Measurements from ENCODE around the gene LUC7L3.

The LUC7L3 gene

GRCh38 chr17:50721194-50722010 is 2.0 kb downstream of the LUC7L3 start (continued):
- TF ChIP-seq ZNF510 (tag by site-specific recombination; IDR thresholded peaks at IDR 0.05; ENCODE audit: insufficient replicate concordance) = no peak
- no peak for TF ChIP-seq ZNF529 (tag by site-specific recombination; IDR thresholded peaks at IDR 0.05; ENCODE audit: insufficient replicate concordance)
- TF ChIP-seq BCL11B (tag by site-specific recombination; IDR thresholded peaks at IDR 0.05; ENCODE audit: low read depth) = no peak
- TF ChIP-seq ZNF621 (tag by site-specific recombination; IDR thresholded peaks at IDR 0.05) = no peak
- TF ChIP-seq ZNF585B (tag by site-specific recombination; IDR thresholded peaks at IDR 0.05) = no peak
- no peak for TF ChIP-seq ZNF391 (tag by site-specific recombination; IDR thresholded peaks at IDR 0.05; ENCODE audit: borderline replicate concordance, low read depth)
- TF ChIP-seq GLI4 (tag by site-specific recombination; IDR thresholded peaks at IDR 0.05) = no peak
- TF ChIP-seq ZNF341 (tag by site-specific recombination; IDR thresholded peaks at IDR 0.05; ENCODE audit: low read depth) = peak; percentile 81
- TF ChIP-seq AEBP2 (tag by site-specific recombination; IDR thresholded peaks at IDR 0.05; ENCODE audit: borderline replicate concordance) = no peak
- no peak for TF ChIP-seq ZNF426 (tag by site-specific recombination; IDR thresholded peaks at IDR 0.05)
- TF ChIP-seq ZNF112 (tag by site-specific recombination; IDR thresholded peaks at IDR 0.05) = no peak
- no peak for TF ChIP-seq ZNF335 (tag by site-specific recombination; conservative IDR thresholded peaks at IDR 0.05)
- no peak for TF ChIP-seq ZNF785 (tag by site-specific recombination; IDR thresholded peaks at IDR 0.05)
- peak; percentile 44 for TF ChIP-seq OSR2 (tag by site-specific recombination; IDR thresholded peaks at IDR 0.05)
- peak; percentile 39; the same call in 1 of the 2 replicates for TF ChIP-seq ZNF629 (tag by site-specific recombination; IDR thresholded peaks at IDR 0.05)
- TF ChIP-seq ZNF776 (tag by site-specific recombination; IDR thresholded peaks at IDR 0.05; ENCODE audit: borderline replicate concordance) = no peak
- TF ChIP-seq ZNF701 (tag by site-specific recombination; IDR thresholded peaks at IDR 0.05) = no peak
- no peak for TF ChIP-seq HIC1 (tag by site-specific recombination; IDR thresholded peaks at IDR 0.05)
- no peak for TF ChIP-seq ZNF768 (tag by site-specific recombination; IDR thresholded peaks at IDR 0.05)
- no peak for TF ChIP-seq ZFP3 (tag by site-specific recombination; IDR thresholded peaks at IDR 0.05; ENCODE audit: low read depth)
- TF ChIP-seq ZFP69B (tag by site-specific recombination; IDR thresholded peaks at IDR 0.05) = no peak
- TF ChIP-seq ZNF488 (tag by site-specific recombination; IDR thresholded peaks at IDR 0.05) = no peak
- no peak; the same call in 1 of the 2 replicates for TF ChIP-seq INSM2 (tag by site-specific recombination; IDR thresholded peaks at IDR 0.05)
- no peak for TF ChIP-seq KLF1 (tag by site-specific recombination; IDR thresholded peaks at IDR 0.05)
- no peak for TF ChIP-seq ZNF624 (tag by site-specific recombination; IDR thresholded peaks at IDR 0.05)
- TF ChIP-seq TSHZ1 (tag by site-specific recombination; IDR thresholded peaks at IDR 0.05; ENCODE audit: borderline replicate concordance) = peak; percentile 44; the same call in 1 of the 2 replicates
- no peak for TF ChIP-seq CTCF (tag by site-specific recombination; IDR thresholded peaks at IDR 0.05)
- no peak for TF ChIP-seq ZNF777 (tag by site-specific recombination; IDR thresholded peaks at IDR 0.05; ENCODE audit: borderline replicate concordance)
